ENCODE data around the gene MCTP1.

Gene MCTP1

GRCh38 chr5:94745786-94746730 lies 538.8 kb downstream of the MCTP1 start:
- no peak for DNase-seq

GRCh38 chr5:94744906-94745305 lies 540.0 kb downstream of the MCTP1 start:
- DNase-seq = no peak

- DNase-seq = no peak
Measured at GRCh38 chr5:94742852-94743251, 542.0 kb downstream of the MCTP1 start.

GRCh38 chr5:94740286-94740685 lies 544.6 kb downstream of the MCTP1 start:
- DNase-seq = no peak

GRCh38 chr5:94736498-94736897 lies 548.4 kb downstream of the MCTP1 start:
- no peak for DNase-seq

- no peak for DNase-seq
Measured at GRCh38 chr5:94731471-94731870, 553.4 kb downstream of the MCTP1 start.

DNA sequence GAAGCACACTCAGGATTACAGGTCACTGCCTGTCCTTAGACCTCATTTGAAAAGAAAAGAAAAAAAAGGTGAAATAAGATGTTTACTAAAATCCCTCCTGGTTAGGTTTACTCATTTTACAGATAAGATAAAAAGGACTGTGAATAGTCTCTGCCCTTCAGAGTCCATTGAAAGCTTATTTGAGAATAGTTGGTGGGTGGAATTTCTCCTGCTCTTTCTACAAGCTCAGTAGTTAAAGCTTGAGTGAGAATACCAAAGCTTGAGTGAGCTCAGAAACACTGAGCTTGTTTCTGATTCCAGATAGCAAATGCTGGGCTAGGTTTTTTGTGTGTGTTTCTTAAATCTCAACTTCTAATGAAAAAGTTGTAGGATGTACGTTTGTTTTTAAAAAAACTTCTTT lies 559.8 kb downstream of the MCTP1 start:
- no peak for DNase-seq

DNA sequence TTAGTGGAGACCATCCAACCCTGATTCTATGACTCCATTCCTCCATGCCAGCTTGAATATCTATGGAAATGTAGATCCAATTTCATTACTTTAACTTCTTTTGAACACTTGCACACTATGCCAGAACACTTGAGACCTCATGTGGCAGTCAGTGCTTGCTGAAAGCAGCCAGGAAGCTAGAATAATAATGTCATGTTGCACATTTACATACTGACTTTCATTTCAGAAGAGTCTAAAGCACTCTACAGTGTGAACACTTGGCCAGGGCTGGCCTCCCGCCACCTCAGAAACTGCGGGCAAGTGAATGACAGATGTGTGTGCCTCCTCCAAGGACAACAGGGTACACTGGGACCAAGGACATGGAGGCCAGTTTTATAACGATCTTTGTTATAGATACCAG lies 569.1 kb downstream of the MCTP1 start:
- DNase-seq = no peak

DNA sequence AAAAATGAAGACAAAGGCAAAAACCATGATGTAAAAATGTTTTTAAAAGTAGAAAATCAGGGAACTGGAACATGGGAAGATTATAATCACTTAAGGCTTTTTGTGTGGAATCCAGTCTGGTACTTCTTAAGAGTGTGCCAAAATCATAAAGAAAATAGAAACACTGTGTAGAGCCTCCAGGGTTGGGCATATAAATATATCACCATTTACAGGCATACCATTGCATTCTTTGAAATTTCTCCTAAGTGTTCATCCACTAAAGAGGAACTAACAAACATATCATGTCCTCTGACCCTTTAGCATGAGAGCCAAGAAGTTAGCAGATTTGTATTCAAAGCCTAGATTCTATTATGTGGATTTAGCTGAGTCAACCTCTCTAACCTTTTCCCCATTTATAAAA lies 573.1 kb downstream of the MCTP1 start:
- no peak for DNase-seq

GRCh38 chr5:94709277-94709676 lies 575.6 kb downstream of the MCTP1 start:
- DNase-seq = no peak

- DNase-seq = no peak
Measured at GRCh38 chr5:94707359-94707758, 577.5 kb downstream of the MCTP1 start.

DNA sequence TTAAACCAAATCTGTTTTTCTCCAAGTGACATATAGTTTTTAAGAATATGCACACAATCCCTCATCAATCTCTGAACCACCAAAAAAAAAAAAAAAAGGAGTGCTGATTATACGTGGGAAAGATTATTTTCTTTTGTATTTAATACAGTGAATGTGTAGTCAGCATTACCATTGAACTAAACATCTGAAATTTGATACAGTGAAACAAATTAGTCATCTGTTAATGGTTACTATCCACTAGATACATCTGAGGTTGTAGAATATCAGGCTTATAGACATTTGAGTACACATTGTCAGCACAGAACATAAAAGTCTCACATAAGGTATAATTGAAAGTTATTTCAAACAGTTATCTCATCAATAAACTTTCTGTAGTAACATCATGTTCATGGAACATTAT lies 579.5 kb downstream of the MCTP1 start:
- DNase-seq = no peak

DNA sequence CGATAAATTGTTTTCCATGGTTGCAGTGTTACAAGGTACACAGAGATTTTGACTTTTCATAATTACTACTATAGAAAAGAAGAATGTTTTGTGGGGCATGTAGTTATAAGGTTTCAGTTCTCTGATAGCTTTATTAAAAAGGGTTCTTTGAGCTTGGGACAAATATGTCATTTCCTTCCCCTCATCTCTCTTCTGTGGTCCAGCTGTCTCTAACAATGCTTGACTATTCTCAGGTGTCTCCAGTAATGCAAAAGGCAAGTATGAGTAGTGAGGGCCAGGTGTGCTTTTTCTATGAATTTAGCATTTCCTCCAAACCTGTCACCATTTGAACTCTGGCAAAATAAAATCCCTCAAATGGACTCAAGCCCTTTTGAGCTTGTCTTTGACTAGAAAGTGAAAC lies 582.2 kb downstream of the MCTP1 start:
- DNase-seq = no peak

GRCh38 chr5:94700592-94700991 lies 584.3 kb downstream of the MCTP1 start:
- DNase-seq = no peak

DNA sequence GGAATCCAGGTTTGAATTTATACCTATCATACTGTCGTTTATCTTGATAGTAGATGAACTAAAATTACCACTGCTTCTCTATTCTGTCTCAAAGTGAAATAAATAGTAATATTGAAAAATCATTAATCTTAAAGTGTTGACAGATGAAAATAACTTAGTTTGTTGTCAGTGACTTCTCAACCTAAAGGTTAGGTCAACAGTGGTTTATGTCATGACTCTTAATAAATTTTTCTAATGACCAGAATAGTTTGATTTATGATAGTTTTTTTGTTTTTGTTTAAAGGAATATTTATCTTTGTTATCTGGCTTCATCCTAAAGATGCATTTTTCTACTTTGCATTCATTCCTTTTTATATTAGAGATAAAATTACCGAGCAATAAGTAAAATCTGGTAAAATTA lies 585.3 kb downstream of the MCTP1 start:
- no peak for DNase-seq

DNA sequence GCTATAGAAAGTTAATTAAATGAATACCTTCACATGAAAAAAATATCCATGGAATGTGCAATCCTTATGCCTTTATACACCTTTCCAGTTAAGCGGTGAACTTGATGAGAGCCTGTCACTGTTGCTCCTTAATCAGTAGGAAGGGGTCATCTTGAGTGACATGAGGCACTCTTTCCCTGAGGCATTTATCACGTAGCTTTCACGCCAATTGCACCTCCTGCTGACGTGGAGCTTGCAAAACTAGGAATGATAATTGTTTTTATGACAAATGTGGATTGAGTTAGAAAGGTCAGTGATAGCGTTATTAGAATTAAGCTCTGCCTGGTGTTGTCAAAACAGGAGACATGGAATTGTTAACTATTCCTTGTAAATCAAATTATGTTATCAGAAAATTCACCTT lies 586.7 kb downstream of the MCTP1 start:
- DNase-seq = no peak

- DNase-seq = no peak
Measured at GRCh38 chr5:94694671-94695070, 590.2 kb downstream of the MCTP1 start.

GRCh38 chr5:94693845-94694370 lies 591.0 kb downstream of the MCTP1 start:
- DNase-seq = no peak

DNA sequence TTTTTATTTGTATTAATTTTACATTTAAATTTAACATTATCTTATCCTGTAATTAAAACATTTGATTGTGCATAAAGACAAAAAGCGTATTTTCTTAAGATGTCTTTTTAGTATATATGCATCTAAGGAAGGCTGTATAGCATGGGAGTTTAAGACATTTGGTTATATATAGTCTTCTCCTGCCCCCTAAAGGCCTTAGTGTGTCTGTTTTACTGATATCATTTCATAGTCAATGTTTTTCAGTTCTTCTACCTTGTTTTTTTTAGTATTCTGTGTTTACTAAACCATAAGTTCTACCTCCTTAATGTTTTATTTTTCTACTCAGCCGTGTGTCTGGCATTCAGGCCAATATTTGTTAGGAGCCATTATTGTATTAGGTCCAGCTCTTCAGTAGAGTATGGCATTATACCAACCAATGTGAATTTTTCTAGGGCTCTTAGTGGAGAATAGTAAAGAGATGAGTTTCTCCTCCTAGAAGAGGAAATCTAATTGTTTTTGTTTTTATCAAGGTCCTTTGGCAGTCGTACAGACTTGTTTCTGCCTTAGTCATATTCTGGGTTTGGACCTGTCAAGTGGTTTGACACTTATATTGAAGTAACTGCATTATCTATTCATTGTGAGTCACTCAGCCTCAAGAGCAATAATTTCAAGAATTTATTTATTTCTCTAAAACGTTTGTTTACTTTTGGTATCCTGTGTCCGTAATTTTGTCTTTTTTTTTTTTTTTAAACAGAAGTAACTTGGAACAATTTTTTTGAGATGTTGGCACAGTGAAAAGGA lies 591.7 kb downstream of the MCTP1 start:
- DNase-seq = peak; percentile 5

GRCh38 chr5:94692581-94692980 lies 592.3 kb downstream of the MCTP1 start:
- DNase-seq = no peak

- DNase-seq = peak; percentile 29
Measured at GRCh38 chr5:94691949-94692348, 592.9 kb downstream of the MCTP1 start.

GRCh38 chr5:94691291-94691690 lies 593.6 kb downstream of the MCTP1 start:
- peak; percentile 9 for DNase-seq

GRCh38 chr5:94690778-94691177 lies 594.1 kb downstream of the MCTP1 start:
- DNase-seq = peak; percentile 29

- DNase-seq = no peak
Measured at GRCh38 chr5:94689908-94690307, 595.0 kb downstream of the MCTP1 start.
